NB4 (cell line): ENCODE data around the gene PTGES3.

ENCODE experiments used
- CTCF ChIP-seq: IDR thresholded peaks from one replicate; pipeline ENCODE4 v1.5.1; 2012; ENCODE audit warnings: low read depth, low read length
- MAX ChIP-seq: IDR thresholded peaks from 2 replicates; pipeline ENCODE4 v1.6.1; 2011; ENCODE audit warnings: low read depth, low read length
- MYC ChIP-seq: IDR thresholded peaks from 2 replicates; pipeline ENCODE4 v1.6.1; 2011; ENCODE audit warnings: low read depth, low read length
- POLR2A ChIP-seq: IDR thresholded peaks from 2 replicates; pipeline ENCODE4 v1.6.1; 2011; ENCODE audit warnings: mild to moderate bottlenecking; ENCODE audit not compliant: insufficient read length; ENCODE audit errors: extremely low read depth

GRCh38 chr12:56670836-56671235, 17.2 kb downstream of the PTGES3 start:
- TF ChIP-seq CTCF = no peak
- TF ChIP-seq MYC = no peak
- TF ChIP-seq POLR2A = no peak
- no peak for TF ChIP-seq MAX
